Neuronal stem cell (in vitro differentiated cells): ENCODE measurements around the gene ATP5F1D.

ENCODE experiments used
- DNase-seq: peaks from one replicate; pipeline ENCODE4 v3.0.0-alpha.2; 2013; ENCODE audit warnings: low spot score
- H2AFZ ChIP-seq: one replicate; pipeline ENCODE4 v1.6.1; 2013; ENCODE audit warnings: mild to moderate bottlenecking, low read length, inconsistent platforms
- H2AK5ac ChIP-seq: 2 replicates; pipeline ENCODE4 v1.6.1; 2013; ENCODE audit warnings: low read depth, mild to moderate bottlenecking, inconsistent platforms, low read length, moderate library complexity, mixed read lengths
- H2BK120ac ChIP-seq: 2 replicates; pipeline ENCODE4 v1.6.1; 2013; ENCODE audit warnings: low read depth, mild to moderate bottlenecking, inconsistent platforms, low read length, moderate library complexity, mixed read lengths
- H2BK12ac ChIP-seq: one replicate; pipeline ENCODE4 v1.6.1; 2013; ENCODE audit warnings: low read length, inconsistent platforms
- H2BK15ac ChIP-seq: 2 replicates; pipeline ENCODE4 v1.6.1; 2013; ENCODE audit warnings: mild to moderate bottlenecking, low read length, inconsistent platforms, mixed read lengths
- H2BK5ac ChIP-seq: one replicate; pipeline ENCODE4 v1.6.1; 2013; ENCODE audit warnings: inconsistent platforms, mild to moderate bottlenecking, low read length, moderate library complexity
- H3K14ac ChIP-seq: one replicate; pipeline ENCODE4 v1.6.1; 2013; ENCODE audit warnings: low read length, inconsistent platforms
- H3K18ac ChIP-seq: 2 replicates; pipeline ENCODE4 v1.6.1; 2013; ENCODE audit warnings: low read length, inconsistent platforms
- H3K23ac ChIP-seq: 2 replicates; pipeline ENCODE4 v1.6.1; 2013; ENCODE audit warnings: low read depth, mild to moderate bottlenecking, mixed read lengths, low read length, inconsistent platforms; ENCODE audit not compliant: poor library complexity
- H3K27ac ChIP-seq: replicated peaks from 3 replicates; pipeline ENCODE4 v1.5.1; 2013; ENCODE audit warnings: low read length, inconsistent platforms
- H3K27me3 ChIP-seq, 3 experiments: 2 replicates each; pipeline ENCODE4 v1.6.1; 2013; ENCODE audit warnings: low read length in 3 of 3, mild to moderate bottlenecking in 2 of 3, inconsistent platforms in 1 of 3, low read depth in 1 of 3, mixed read lengths in 1 of 3, moderate library complexity in 1 of 3; ENCODE audit not compliant: control insufficient read depth in 3 of 3, insufficient read depth in 3 of 3
- H3K36me3 ChIP-seq, 2 donors: replicated peaks in 1 of 2; 2 replicates each; pipeline ENCODE4 v1.6.1; 2013; ENCODE audit warnings: low read length in 2 of 2; ENCODE audit not compliant: control insufficient read depth in 2 of 2, insufficient read depth in 2 of 2
- H3K4ac ChIP-seq: 2 replicates; pipeline ENCODE4 v1.6.1; 2013; ENCODE audit warnings: inconsistent platforms, mild to moderate bottlenecking, low read length, moderate library complexity
- H3K4me1 ChIP-seq, 2 donors: 1 replicate in 1 of 2; 2 replicates in 1 of 2; pipeline ENCODE4 v1.6.1; 2013; ENCODE audit warnings: low read length in 2 of 2, low read depth in 1 of 2; ENCODE audit not compliant: control insufficient read depth in 2 of 2, insufficient read depth in 1 of 2
- H3K4me2 ChIP-seq: one replicate; pipeline ENCODE4 v1.6.1; 2013; ENCODE audit warnings: mild to moderate bottlenecking, low read length, inconsistent platforms; ENCODE audit not compliant: insufficient read depth, poor library complexity, severe bottlenecking
- H3K4me3 ChIP-seq, 2 donors: 2 replicates each; pipeline ENCODE4 v1.5.1; 2013; ENCODE audit warnings: low read length in 2 of 2, mild to moderate bottlenecking in 2 of 2, inconsistent platforms in 1 of 2, moderate library complexity in 1 of 2
- H3K79me1 ChIP-seq: one replicate; pipeline ENCODE4 v1.6.1; 2013; ENCODE audit warnings: low read depth, mild to moderate bottlenecking, inconsistent platforms, low read length, moderate library complexity
- H3K9ac ChIP-seq: one replicate; pipeline ENCODE4 v1.6.1; 2013; ENCODE audit warnings: mild to moderate bottlenecking, low read depth, low read length, inconsistent platforms; ENCODE audit not compliant: poor library complexity
- H3K9me3 ChIP-seq, 2 donors: replicated peaks in 1 of 2; 2 replicates each; pipeline versions ENCODE3 to v1.6.1; 2013; ENCODE audit warnings: low read length in 2 of 2, mild to moderate bottlenecking in 2 of 2, inconsistent platforms in 1 of 2, low read depth in 1 of 2, mixed read lengths in 1 of 2, moderate library complexity in 1 of 2; ENCODE audit not compliant: control insufficient read depth in 2 of 2, insufficient read depth in 1 of 2
- H4K8ac ChIP-seq: one replicate; pipeline ENCODE4 v1.6.1; 2013; ENCODE audit warnings: low read depth, mild to moderate bottlenecking, inconsistent platforms, low read length, moderate library complexity
- H4K91ac ChIP-seq: one replicate; pipeline ENCODE4 v1.6.1; 2013; ENCODE audit warnings: low read length, low read depth, mild to moderate bottlenecking, inconsistent platforms; ENCODE audit not compliant: poor library complexity
- WGBS, 2 donors: extraction: QIAGEN DNeasy Blood & Tissue Kit; methylation state at CpG; one replicate each; pipeline ENCODE4 v1.1.7; 2013; ENCODE audit warnings: missing lambda C conversion rate in 2 of 2, mixed read lengths in 1 of 2; ENCODE audit not compliant: insufficient read length in 2 of 2, insufficient replicate concordance in 1 of 2; ENCODE audit errors: extremely low coverage in 2 of 2; 5-methylcytosine and 5-hydroxymethylcytosine counted together

The ATP5F1D gene

DNA sequence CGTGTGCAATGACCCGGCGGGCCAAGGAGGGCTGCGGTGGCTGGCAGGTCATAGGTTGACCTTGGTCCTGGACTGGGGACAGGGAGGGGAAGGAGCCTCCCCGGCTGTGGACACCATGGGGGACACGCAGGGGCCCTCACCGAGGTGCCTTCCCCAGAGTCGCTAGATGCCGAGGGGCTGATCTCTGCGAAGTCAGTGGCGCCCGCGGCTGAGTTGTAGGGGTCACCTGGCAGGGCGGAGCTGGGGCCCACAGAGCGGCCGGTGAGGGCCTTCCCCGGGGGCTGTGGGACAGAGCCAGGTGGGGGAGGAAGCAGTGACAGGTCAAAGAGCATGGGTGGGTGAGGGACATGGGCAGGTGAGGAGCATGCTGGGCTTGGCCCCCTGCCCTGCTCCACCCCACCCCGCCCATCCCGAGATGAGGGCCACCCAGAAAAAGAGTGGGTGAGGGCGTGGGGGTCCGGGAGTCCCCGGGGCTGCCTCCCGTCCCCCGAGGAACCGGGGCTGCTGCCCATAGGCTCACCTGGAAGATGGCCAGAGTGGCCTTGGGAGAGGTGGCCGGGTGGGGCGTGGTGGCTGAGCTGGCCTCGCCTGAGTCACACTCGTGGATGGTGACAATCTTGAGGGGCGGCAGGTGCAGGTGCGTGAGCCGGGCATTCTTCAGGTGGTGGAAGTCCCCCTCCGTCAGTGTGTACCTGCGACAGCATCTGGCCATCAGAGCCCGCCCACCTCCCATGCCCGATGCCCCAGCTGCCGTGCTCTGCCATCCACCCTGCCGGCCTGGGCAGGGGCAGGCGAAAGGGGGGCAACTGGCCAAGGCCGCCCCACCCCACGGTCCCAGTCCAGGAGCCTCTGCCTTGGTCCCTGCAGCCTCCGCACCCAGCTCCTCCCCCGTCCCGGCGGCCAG, 7.2 kb upstream of the ATP5F1D start:
- Histone ChIP-seq H3K9ac (peak overlapping the region; percentile 21), H3K79me1 (peaks cover 33% of the 10 kb centered on the region), H3K27ac (no peak overlapping the region), H2BK5ac (peak overlapping the region; percentile 66), H3K23ac (peak overlapping the region; percentile 93), H2BK15ac (no peak overlapping the region), H3K4me1 (peaks cover 14 to 17% of the 10 kb centered on the region in 2 donors), H3K36me3 (peaks cover 40 to 54% of the 10 kb centered on the region in 2 donors), H3K9me3 (no peaks in the 10 kb centered on the region), H3K4ac (peak overlapping the region; percentile 53), H3K4me2 (no peak overlapping the region), H4K8ac (no peak overlapping the region), H2BK120ac (no peak overlapping the region), H2AFZ (no peak overlapping the region), H3K18ac (no peak overlapping the region), H2BK12ac (no peak overlapping the region), H3K4me3 (no peak overlapping the region), H3K27me3 (no peaks in the 10 kb centered on the region), H2AK5ac (no peak overlapping the region), H4K91ac (no peak overlapping the region), H3K14ac (no peak overlapping the region)
- no CpG with 5 or more reads among the region's 45 CpGs for WGBS, 2 donors
- no peak for DNase-seq

GRCh38 chr19:1234955-1235380, 6.6 kb upstream of the ATP5F1D start:
- Histone ChIP-seq H4K8ac (no peak overlapping the region), H3K4me2 (no peak overlapping the region), H2BK5ac (peak overlapping the region; percentile 93), H3K14ac (no peak overlapping the region), H3K23ac (peak overlapping the region; percentile 93), H4K91ac (no peak overlapping the region), H3K4me3 (no peak overlapping the region), H3K79me1 (peaks cover 37% of the 10 kb centered on the region), H2BK120ac (no peak overlapping the region), H3K18ac (no peak overlapping the region), H2BK12ac (peak overlapping the region; percentile 84), H2AK5ac (peak overlapping the region; percentile 100), H3K9me3 (no peaks in the 10 kb centered on the region), H3K4ac (no peak overlapping the region), H2AFZ (no peak overlapping the region), H3K36me3 (peaks cover 40 to 54% of the 10 kb centered on the region in 2 donors), H3K4me1 (peaks cover 19 to 23% of the 10 kb centered on the region in 2 donors), H3K9ac (no peak overlapping the region), H3K27me3 (no peaks in the 10 kb centered on the region), H3K27ac (no peak overlapping the region), H2BK15ac (peak overlapping the region; percentile 81)
- no peak for DNase-seq
- WGBS, 2 donors: no CpG with 5 or more reads among the region's 43 CpGs

DNA sequence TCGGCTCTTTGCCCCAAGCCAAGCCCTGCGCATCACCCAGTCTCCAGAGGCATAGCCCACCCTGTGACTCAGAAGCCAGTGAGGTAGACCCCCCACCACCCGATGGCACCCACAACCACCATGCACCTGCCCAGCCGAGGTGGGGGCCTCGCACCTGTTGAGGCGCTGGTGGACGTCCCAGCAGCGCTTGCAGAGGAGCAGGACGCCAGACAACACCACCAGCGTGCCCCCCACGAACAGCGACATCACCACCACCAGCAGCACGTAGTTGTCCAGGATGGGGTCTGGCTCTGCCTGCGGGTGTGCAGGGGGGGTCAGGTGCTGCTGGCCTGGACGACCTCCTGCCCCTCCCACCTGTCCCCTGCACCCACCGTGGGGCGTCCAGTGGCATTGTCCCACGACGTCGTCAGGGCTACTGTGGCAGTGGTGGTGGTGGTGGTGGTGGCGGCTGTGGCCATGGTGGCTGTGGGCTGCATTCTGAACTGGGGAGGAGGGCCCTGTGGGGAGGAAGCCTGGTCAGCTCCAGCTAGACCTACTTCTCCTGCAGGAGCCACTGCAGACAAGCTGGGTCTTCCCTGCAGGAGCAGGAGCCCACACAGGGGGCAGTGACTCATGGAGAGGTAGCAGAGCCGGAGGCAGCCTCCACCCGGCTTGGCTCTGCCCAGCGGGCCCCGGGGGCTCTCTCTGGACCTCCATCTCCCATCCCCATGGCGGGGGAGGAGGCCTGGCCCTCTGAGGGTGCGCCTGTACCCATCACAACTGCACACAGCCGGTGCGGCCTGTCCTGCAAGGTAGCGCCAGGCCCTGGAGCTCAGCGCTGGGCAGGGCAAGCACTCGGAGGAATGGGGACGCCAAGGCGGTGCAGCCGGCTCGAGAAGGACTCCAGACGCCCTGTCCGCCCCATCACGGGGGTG, 5.7 kb upstream of the ATP5F1D start:
- H2AFZ ChIP-seq: no peak overlapping the region
- peak overlapping the region; percentile 97 for H3K18ac ChIP-seq
- H3K9me3 ChIP-seq: no peaks in the 10 kb centered on the region
- H2AK5ac ChIP-seq: peak overlapping the region; percentile 100
- peaks cover 37% of the 10 kb centered on the region for H3K79me1 ChIP-seq
- H3K27ac ChIP-seq: peak overlapping the region; percentile 68
- peak overlapping the region; percentile 90 for H3K9ac ChIP-seq
- no peak for DNase-seq
- no peaks in the 10 kb centered on the region for H3K27me3 ChIP-seq
- WGBS, 2 donors: no CpG with 5 or more reads among the region's 39 CpGs
- peak overlapping the region; percentile 69 to 82 for H3K4me3 ChIP-seq
- peak overlapping the region; percentile 89 for H3K14ac ChIP-seq
- H4K8ac ChIP-seq: peak overlapping the region; percentile 100
- peaks cover 34 to 45% of the 10 kb centered on the region in 2 donors for H3K36me3 ChIP-seq
- H2BK120ac ChIP-seq: peak overlapping the region; percentile 94
- peak overlapping the region; percentile 100 for H3K4ac ChIP-seq
- peak overlapping the region; percentile 92 for H2BK15ac ChIP-seq
- peak overlapping the region; percentile 93 for H3K23ac ChIP-seq
- peak overlapping the region; percentile 93 for H2BK5ac ChIP-seq
- peaks cover 19 to 24% of the 10 kb centered on the region in 2 donors for H3K4me1 ChIP-seq
- H3K4me2 ChIP-seq: peak overlapping the region; percentile 69
- peak overlapping the region; percentile 97 for H2BK12ac ChIP-seq
- peak overlapping the region; percentile 92 for H4K91ac ChIP-seq
